Astrocyte of the cerebellum (primary cell): ENCODE measurements around the gene TIGAR.

Experiments used
- DNase-seq: peaks from one replicate; pipeline ENCODE4 v3.0.0-alpha.2; 2011; ENCODE audit warnings: low read depth
- H3K4me3 ChIP-seq: 2 replicates; pipeline ENCODE4 v1.5.1; 2011; ENCODE audit warnings: mild to moderate bottlenecking, low read depth, low read length, moderate library complexity
- CTCF ChIP-seq: IDR thresholded peaks from 2 replicates; pipeline ENCODE4 v1.5.1; 2012; ENCODE audit warnings: low read length, low read depth, moderate library complexity, mild to moderate bottlenecking; ENCODE audit errors: missing control alignments
- in situ Hi-C: cut with HindIII; loops from 2 replicates; pipeline ENCODE4 v1.10.0; 2017; ENCODE audit warnings: low sequenced_read_pairs

Gene TIGAR

GRCh38 chr12:4274396-4275015, 46.5 kb upstream of the TIGAR start:
- no peak for TF ChIP-seq CTCF
- H3K4me3 ChIP-seq: peak overlapping the region; percentile 36
- in situ Hi-C loops: no loop called here
- DNase-seq: no peak

- in situ Hi-C loops: no loop called here
- H3K4me3 ChIP-seq: peak overlapping the region; percentile 36
- TF ChIP-seq CTCF: no peak
- no peak for DNase-seq
These were observed 45.8 kb upstream of the TIGAR start for GRCh38 chr12:4275016-4275869.

- TF ChIP-seq CTCF: no peak
- in situ Hi-C loops: no loop called here
- DNase-seq: no peak
- peak overlapping the region; percentile 36 for H3K4me3 ChIP-seq
These were observed 45.1 kb upstream of the TIGAR start for GRCh38 chr12:4275870-4276301.

- peak; percentile 94 for TF ChIP-seq CTCF
- in situ Hi-C loops: no loop called here
- H3K4me3 ChIP-seq: no peak overlapping the region
- DNase-seq: peak; percentile 80
These were observed 44.3 kb upstream of the TIGAR start for GRCh38 chr12:4276524-4277204.

- in situ Hi-C loops: no loop called here
- H3K4me3 ChIP-seq: no peak overlapping the region
- no peak for TF ChIP-seq CTCF
- DNase-seq: no peak
These were observed 43.8 kb upstream of the TIGAR start for GRCh38 chr12:4277205-4277543.

GRCh38 chr12:4277857-4278256, 43.2 kb upstream of the TIGAR start:
- no peak for DNase-seq
- in situ Hi-C loops: no loop called here
- no peak for TF ChIP-seq CTCF
- no peak overlapping the region for H3K4me3 ChIP-seq
